ENCODE data around the gene CASP12. TPM values are rescaled to one million over a fixed set of nuclear protein-coding genes. Genes with fewer than 3 reads are reported as not detected.

CASP12 gene
- total and polyA plus RNA-seq, 2 of the 4 experiments (the other 2 are of a cell fraction) = 0.07 TPM; not detected in 1

GRCh38 chr11:104905271-104905670 lies 7.0 kb upstream of the CASP12 start:
- ChIA-PET POLR2A (ENCODE audit: unreplicated experiment) (no interaction called here), CTCF (interaction anchor here (0.6 kb wide), 1 partner anchor 8 kb away, joined by 3 read pairs; no protein-coding TSS in a partner anchor)
- Histone ChIP-seq H3K18ac (ENCODE audit: low read depth, low read length) (no peak overlapping the region), H2BK15ac (ENCODE audit: low read depth, low read length) (no peak overlapping the region), H3K27me3 (ENCODE audit: control insufficient read depth, insufficient read depth, low read length) (no peaks in the 10 kb centered on the region), H2AFZ (replicated peaks; ENCODE audit: low read length, poor library complexity) (no peak overlapping the region), H3K9me1 (ENCODE audit: insufficient read depth, low read length) (peaks cover 2% of the 10 kb centered on the region), H3K36me3 (ENCODE audit: control insufficient read depth, insufficient read depth, low read length) (no peaks in the 10 kb centered on the region), H3K9me3 (ENCODE audit: control insufficient read depth, insufficient read depth, low read length) (no peaks in the 10 kb centered on the region), H3K14ac (replicated peaks; ENCODE audit: low read depth, low read length) (no peak overlapping the region), H4K91ac (ENCODE audit: insufficient read depth, low read depth, low read length) (no peak overlapping the region), H3K27ac (ENCODE audit: insufficient read depth, low read length) (no peak overlapping the region), H2BK5ac (ENCODE audit: low read depth, low read length, poor library complexity, severe bottlenecking) (no peak overlapping the region), H4K8ac (ENCODE audit: low read depth in 2 of 2, low read length in 2 of 2) (no peak overlapping the region), H3K4me2 (ENCODE audit: low read depth, low read length) (no peak overlapping the region), H3K4me1 (ENCODE audit: control insufficient read depth, insufficient read depth, low read length) (peaks cover 6% of the 10 kb centered on the region), H3K4me3 (ENCODE audit: insufficient read depth, low read depth, low read length) (no peak overlapping the region), H2BK120ac (ENCODE audit: low read depth, low read length) (no peak overlapping the region), H2AK9ac (replicated peaks; ENCODE audit: low read depth, low read length, poor library complexity) (no peak overlapping the region), H3K9ac (ENCODE audit: low read depth, low read length) (no peak overlapping the region), H3K4ac (ENCODE audit: low read depth, low read length) (no peak overlapping the region), H2AK5ac (ENCODE audit: low read depth, low read length) (no peak overlapping the region), H3K56ac (ENCODE audit: extremely low read depth, insufficient read depth, low read length) (no peak overlapping the region), H4K20me1 (ENCODE audit: insufficient read depth, low read length) (no peaks in the 10 kb centered on the region), H3K79me1 (ENCODE audit: low read depth in 1 of 2, low read length in 2 of 2) (no peaks in the 10 kb centered on the region), H3K23ac (ENCODE audit: low read depth, low read length) (no peak overlapping the region), H4K5ac (ENCODE audit: low read depth, low read length) (no peak overlapping the region), H2BK20ac (ENCODE audit: low read depth, low read length) (no peak overlapping the region)
- dilution Hi-C loops (cut with HindIII; ENCODE audit: low sequenced_read_pairs, unreplicated experiment) = no loop called here
- no CpG with 5 or more reads among the region's 4 CpGs for WGBS, 2 experiments (ENCODE audit: extremely low coverage in 2 of 2, insufficient read length in 1 of 2)
- no TSS peak for BruUV-seq (replicated peaks)
- intact Hi-C loops (cut with micrococcal nuclease) = no loop called here
- TF ChIP-seq RAD21 (IDR thresholded peaks at IDR 0.05; ENCODE audit: low read length) = no peak
- TF ChIP-seq SMC3 (IDR thresholded peaks at IDR 0.05; ENCODE audit: low read depth, low read length) = no peak
- in situ Hi-C loops (cut with MboI; ENCODE audit: low sequenced_read_pairs) = no loop called here
- no peak for DNase-seq
- no peak for ATAC-seq (ENCODE audit: low read depth)
